Psoas muscle (tissue), 8 donors: ENCODE results near the gene AAGAB. TPM values are rescaled to one million over a fixed set of nuclear protein-coding genes. Genes with fewer than 3 reads are reported as not detected.
A peak's percentile ranks its signal among the peaks of the same experiment; 100 is the strongest.

Experiments
- ATAC-seq, 4 donors: fragments of 200-7000 bp; cut with Tn5 transposase; one replicate each; pipeline ENCODE4 v1.9.1; 2020; ENCODE audit warnings: moderate library complexity in 3 of 4, mild to moderate bottlenecking in 2 of 4
- DNase-seq, 2 donors: peaks; one replicate each; pipeline ENCODE4 v3.0.0-alpha.2; 2020
- H3K27ac ChIP-seq: fragments of 200-600 bp; one replicate; pipeline ENCODE4 v1.8.0; 2022
- H3K27me3 ChIP-seq, 3 donors: fragments of 200-600 bp in 1 of 3; one replicate each; pipeline versions ENCODE4 v1.6.1 to v1.8.0; 2013 to 2022; ENCODE audit warnings: low read length in 2 of 3, mild to moderate bottlenecking in 2 of 3, moderate library complexity in 1 of 3; ENCODE audit not compliant: insufficient read depth in 3 of 3
- H3K36me3 ChIP-seq, 2 donors: fragments of 200-600 bp in 1 of 2; one replicate each; pipeline versions ENCODE4 v1.6.1 to v1.8.0; 2013 to 2022; ENCODE audit warnings: low read depth in 1 of 2, mild to moderate bottlenecking in 1 of 2, moderate library complexity in 1 of 2; ENCODE audit not compliant: insufficient read depth in 1 of 2
- H3K4me1 ChIP-seq: fragments of 200-600 bp; one replicate; pipeline ENCODE4 v1.8.0; 2022
- H3K4me3 ChIP-seq: fragments of 200-600 bp; one replicate; pipeline ENCODE4 v1.8.0; 2022; ENCODE audit warnings: mild to moderate bottlenecking
- H3K9me3 ChIP-seq: fragments of 200-600 bp; one replicate; pipeline ENCODE4 v1.8.0; 2022
- CTCF ChIP-seq: fragments of 200-600 bp; IDR thresholded peaks from one replicate; pipeline ENCODE4 v1.8.0; 2022; ENCODE audit warnings: antibody characterized with exemption
- WGBS, 3 donors: extraction: QIAGEN DNeasy Blood & Tissue Kit; methylation state at CpG; one replicate each; pipeline versions ENCODE4 v1.1.6 to v1.1.7; 2013; 5-methylcytosine and 5-hydroxymethylcytosine counted together
- intact Hi-C, 2 donors: fragments of 100-400 bp; cut with DNase I; formaldehyde crosslinking; loops; one replicate each; pipeline versions ENCODE4 v1.11.0 to v1.14.2; 2022
- polyA plus RNA-seq, 3 donors: library from polyadenylated mRNA; stranded (reverse); fragments of 200-250 nt; gene quantifications; one replicate each; pipeline ENCODE4 v1.2.3, GENCODE V29; 2013
- total RNA-seq, 4 donors: library from RNA; stranded (reverse); fragmentation: NEBNext Ultra II Directional in 2 of 4; extraction: Animal tissue kit (Norgen Biotek cat#: 25700) in 2 of 4; gene quantifications; one replicate each; pipeline versions ENCODE4 v1.2.1 to v1.2.4, GENCODE V29; 2021 to 2023
- donor health status: healthy with polysubstance abuse.
- donor health status: DM: no; HTN: no; CAD: no; lungs with moderate emphysema.
- donor health status: Bipolar disorder and iron deficiency.
- donor health status: healthy.
- donor health status: DM: yes; HTN: yes; CAD: no.
- donor health status: DM: no; HTN: no; CAD: no.
- donor health status: DM: no; HTN: no; CAD: no.
- donor health status: DM: yes; HTN: yes; CAD: no.

The AAGAB gene
- total and polyA plus RNA-seq, 7 donors: 19.0 to 46.1 (median 42.1) TPM

- intact Hi-C loops: no loop called here
- H3K4me1 ChIP-seq: peaks cover 85% of the 10 kb centered on the region
- H3K36me3 ChIP-seq: peaks cover 0 to 44% of the 10 kb centered on the region in 2 donors
- H3K4me3 ChIP-seq: no peak overlapping the region
- no peak for TF ChIP-seq CTCF
- peak overlapping the region; percentile 90 for H3K27ac ChIP-seq
- H3K27me3 ChIP-seq: no peaks in the 10 kb centered on the region
- 60 to 79% (median 63%) methylated on average over 9 of the region's 9 CpGs for WGBS, 3 donors
- no peaks in the 10 kb centered on the region for H3K9me3 ChIP-seq
- ATAC-seq: peak; percentile 6 to 53 (median 37)
- no peak for DNase-seq
Observed at GRCh38 chr15:67174864-67175573, 79.4 kb downstream of the AAGAB start.

GRCh38 chr15:67174446-67174845 is 80.0 kb downstream of the AAGAB start:
- peaks cover 86% of the 10 kb centered on the region for H3K4me1 ChIP-seq
- no peak for TF ChIP-seq CTCF
- H3K27me3 ChIP-seq: no peaks in the 10 kb centered on the region
- H3K36me3 ChIP-seq: peaks cover 0 to 39% of the 10 kb centered on the region in 2 donors
- intact Hi-C loops: no loop called here
- H3K4me3 ChIP-seq: no peak overlapping the region
- no peak for ATAC-seq
- H3K27ac ChIP-seq: peak overlapping the region; percentile 90
- WGBS, 3 donors: 96 to 100% (median 97%) methylated on average over 3 of the region's 3 CpGs
- H3K9me3 ChIP-seq: no peaks in the 10 kb centered on the region
- no peak for DNase-seq

GRCh38 chr15:67173786-67174185 is 80.7 kb downstream of the AAGAB start:
- Histone ChIP-seq H3K9me3 (no peaks in the 10 kb centered on the region), H3K27ac (peak overlapping the region; percentile 90), H3K36me3 (peaks cover 0 to 34% of the 10 kb centered on the region in 2 donors), H3K27me3 (no peaks in the 10 kb centered on the region), H3K4me1 (peaks cover 89% of the 10 kb centered on the region), H3K4me3 (no peak overlapping the region)
- TF ChIP-seq CTCF: no peak
- intact Hi-C loops: no loop called here
- ATAC-seq (no peak), DNase-seq (no peak)
- WGBS, 3 donors: 97 to 98% (median 97%) methylated on average over 8 of the region's 8 CpGs

- TF ChIP-seq CTCF: no peak
- DNase-seq: no peak
- ATAC-seq: no peak
- WGBS, 3 donors: 82 to 92% (median 92%) methylated on average over 8 of the region's 8 CpGs
- Histone ChIP-seq H3K4me1 (peaks cover 89% of the 10 kb centered on the region), H3K36me3 (peaks cover 0 to 27% of the 10 kb centered on the region in 2 donors), H3K27me3 (no peaks in the 10 kb centered on the region), H3K9me3 (no peaks in the 10 kb centered on the region), H3K4me3 (no peak overlapping the region), H3K27ac (peak overlapping the region; percentile 90)
- intact Hi-C loops: no loop called here
Observed at GRCh38 chr15:67173005-67173404, 81.5 kb downstream of the AAGAB start.

- H3K9me3 ChIP-seq: no peaks in the 10 kb centered on the region
- peak overlapping the region; percentile 90 for H3K27ac ChIP-seq
- peaks cover 89% of the 10 kb centered on the region for H3K4me1 ChIP-seq
- peaks cover 0 to 27% of the 10 kb centered on the region in 2 donors for H3K36me3 ChIP-seq
- H3K27me3 ChIP-seq: no peaks in the 10 kb centered on the region
- WGBS, 3 donors: 67 to 76% (median 75%) methylated on average over 6 of the region's 6 CpGs
- TF ChIP-seq CTCF: no peak
- peak in 1 of 2 donors; percentile 53 for DNase-seq
- no peak overlapping the region for H3K4me3 ChIP-seq
- intact Hi-C loops: no loop called here
- no peak for ATAC-seq
Observed at GRCh38 chr15:67172172-67172571, 82.3 kb downstream of the AAGAB start.
